GM23338 (cell line): ENCODE measurements around the gene KCNH8. TPM values are rescaled to one million over a fixed set of nuclear protein-coding genes. Genes with fewer than 3 reads are reported as not detected.

Source experiments
- ATAC-seq: fragments of 200-7000 bp; cut with Tn5 transposase; 3 replicates; pipeline ENCODE4 v1.9.1; 2020
- DNase-seq: peaks from one replicate; pipeline ENCODE4 v3.0.0-alpha.2; 2015; ENCODE audit warnings: low spot score
- H2AFZ ChIP-seq: fragments of 200-600 bp; sonication (generic); 2 replicates; pipeline ENCODE4 v1.8.0; 2016; ENCODE audit warnings: antibody characterized with exemption, mild to moderate bottlenecking, moderate library complexity
- H3F3A ChIP-seq: fragments of 200-600 bp; sonication (generic); replicated peaks from 2 replicates; pipeline ENCODE4 v1.8.0; 2017; ENCODE audit warnings: antibody characterized with exemption, mixed run types, low read depth
- H3K27ac ChIP-seq: fragments of 200-600 bp; sonication (generic); 2 replicates; pipeline ENCODE4 v1.6.1; 2016; ENCODE audit warnings: low read depth
- H3K27me3 ChIP-seq: fragments of 200-600 bp; sonication (generic); 2 replicates; pipeline ENCODE4 v1.8.0; 2016; ENCODE audit warnings: mild to moderate bottlenecking, mixed run types, moderate library complexity; ENCODE audit not compliant: insufficient read depth
- H3K36me3 ChIP-seq: fragments of 200-600 bp; sonication (generic); 2 replicates; pipeline ENCODE4 v1.8.0; 2016; ENCODE audit warnings: mild to moderate bottlenecking; ENCODE audit not compliant: insufficient read depth
- H3K4me1 ChIP-seq: fragments of 200-600 bp; sonication (generic); 2 replicates; pipeline ENCODE4 v1.8.0; 2016; ENCODE audit warnings: mild to moderate bottlenecking, moderate library complexity; ENCODE audit not compliant: insufficient read depth
- H3K4me2 ChIP-seq: fragments of 200-600 bp; sonication (generic); 2 replicates; pipeline ENCODE4 v1.7.1; 2017; ENCODE audit warnings: mixed run types
- H3K4me3 ChIP-seq: fragments of 200-600 bp; sonication (generic); 2 replicates; pipeline ENCODE4 v1.6.1; 2016; ENCODE audit warnings: mixed run types
- H3K79me2 ChIP-seq: fragments of 200-600 bp; sonication (generic); replicated peaks from 2 replicates; pipeline ENCODE4 v1.8.0; 2017; ENCODE audit warnings: mild to moderate bottlenecking; ENCODE audit not compliant: insufficient read depth
- H3K9me2 ChIP-seq: fragments of 200-600 bp; sonication (generic); 2 replicates; pipeline ENCODE4 v1.8.0; 2017; ENCODE audit not compliant: insufficient read depth
- H4K20me1 ChIP-seq: fragments of 200-600 bp; sonication (generic); replicated peaks from 2 replicates; pipeline ENCODE4 v1.8.0; 2017; ENCODE audit warnings: mild to moderate bottlenecking; ENCODE audit not compliant: insufficient read depth
- H3K27ac Mint-ChIP-seq: 2 replicates; pipeline ENCODE4 v1.8.0; 2020; ENCODE audit warnings: inconsistent platforms, mild to moderate bottlenecking, moderate library complexity, mixed read lengths
- H3K27me3 Mint-ChIP-seq: 3 replicates; pipeline ENCODE4 v1.8.0; 2022; ENCODE audit warnings: low read depth, mild to moderate bottlenecking, moderate library complexity, mixed read lengths, inconsistent platforms; ENCODE audit not compliant: insufficient read depth, poor library complexity
- H3K36me3 Mint-ChIP-seq: 3 replicates; pipeline ENCODE4 v1.8.0; 2021; ENCODE audit warnings: low read depth, mild to moderate bottlenecking, inconsistent platforms, moderate library complexity, mixed read lengths
- H3K4me1 Mint-ChIP-seq: 3 replicates; pipeline ENCODE4 v1.8.0; 2020; ENCODE audit warnings: mild to moderate bottlenecking, inconsistent platforms, mixed read lengths
- H3K4me3 Mint-ChIP-seq: 3 replicates; pipeline ENCODE4 v1.8.0; 2021; ENCODE audit warnings: moderate library complexity, mild to moderate bottlenecking, inconsistent platforms, mixed read lengths
- H3K9me3 Mint-ChIP-seq: 3 replicates; pipeline ENCODE4 v1.8.0; 2020; ENCODE audit warnings: moderate library complexity, mild to moderate bottlenecking, inconsistent platforms, mixed read lengths
- EZH2 ChIP-seq: fragments of 200-600 bp; sonication (generic); IDR thresholded peaks from one replicate; pipeline ENCODE4 v1.8.0; 2017; ENCODE audit warnings: antibody characterized with exemption, mild to moderate bottlenecking, low read depth; ENCODE audit not compliant: unreplicated experiment
- JUNB ChIP-seq: IDR thresholded peaks from one replicate; pipeline ENCODE4 v1.6.1; 2016; ENCODE audit warnings: antibody characterized with exemption; ENCODE audit not compliant: unreplicated experiment
- NANOG ChIP-seq: IDR thresholded peaks from 2 replicates; pipeline ENCODE4 v1.6.1; 2016; ENCODE audit warnings: antibody characterized with exemption, borderline replicate concordance
- POLR2AphosphoS5 ChIP-seq: IDR thresholded peaks from 2 replicates; pipeline ENCODE4 v1.6.1; 2016; ENCODE audit warnings: antibody characterized with exemption, low read depth
- ZNF114 ChIP-seq: fragments of 250-450 bp; sonication (Bioruptor Pico); IDR thresholded peaks from 2 replicates; pipeline ENCODE4 v1.5.0; 2020; ENCODE audit warnings: mild to moderate bottlenecking, moderate library complexity
- ZNF331 ChIP-seq: fragments of 250-450 bp; sonication (Bioruptor Pico); IDR thresholded peaks from 2 replicates; pipeline ENCODE4 v1.5.0; 2020; ENCODE audit warnings: low read depth, mild to moderate bottlenecking, moderate library complexity
- polyA plus RNA-seq: library from polyadenylated mRNA; unstranded; fragments of >200 nt; fragmentation: Nextera tagmentation; extraction: Ambion mirVana; gene quantifications from 2 replicates; pipeline ENCODE4 v1.2.1, GENCODE V29; 2016
- total RNA-seq: library from RNA; depleted of rRNA; stranded (reverse); fragments of >200 nt; shearing (Covaris generic); gene quantifications from 2 replicates; pipeline ENCODE4 v1.2.3, GENCODE V29; 2014
- TF ChIP-seq, protein P1 (sequence below): IDR thresholded peaks from one replicate; pipeline ENCODE4 v1.6.1; 2018; ENCODE audit warnings: antibody characterized with exemption; ENCODE audit not compliant: unreplicated experiment
- TF ChIP-seq, protein P2 (sequence below), 2 experiments: fragments of 200-600 bp in 1 of 2; sonication (generic) in 1 of 2; conservative IDR thresholded peaks; 2 replicates each; pipeline versions ENCODE4 v1.5.1 to v1.6.1; 2016 to 2017; ENCODE audit warnings: antibody characterized with exemption in 2 of 2, low read depth in 2 of 2, mild to moderate bottlenecking in 2 of 2, moderate library complexity in 1 of 2
- TF ChIP-seq, protein P3 (sequence below): IDR thresholded peaks from 2 replicates; pipeline ENCODE4 v1.6.1; 2016; ENCODE audit warnings: antibody characterized with exemption

KCNH8 gene
- total and polyA plus RNA-seq, 2 experiments from 2014 or later, result 1.3 to 3.4 TPM

DNA sequence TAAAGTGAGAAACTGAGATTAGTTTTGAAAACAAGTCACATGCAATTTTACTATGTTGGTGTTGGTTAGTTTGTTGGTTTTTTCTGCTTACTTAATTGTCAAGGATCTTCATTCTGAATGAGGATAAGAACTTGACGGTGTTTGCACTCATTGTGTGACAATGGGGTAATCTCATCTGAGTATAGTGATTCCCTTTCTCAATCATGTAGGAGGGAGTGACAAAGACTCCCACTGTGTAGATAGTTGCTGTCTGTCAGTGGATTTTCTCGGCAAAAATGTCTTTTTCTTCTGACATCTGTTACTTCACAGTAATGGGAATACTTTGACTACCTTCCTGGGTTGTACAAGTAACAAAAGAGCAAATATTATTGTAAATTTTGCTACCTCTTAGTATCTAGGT lies 23.5 kb downstream of the KCNH8 start:
- DNase-seq, result no peak
- H4K20me1 ChIP-seq, result no peaks in the 10 kb centered on the region
- no peak for ATAC-seq
- TF ChIP-seq JUNB, result no peak
- no peak for TF ChIP-seq EZH2
- no peak for TF ChIP-seq ZNF114
- no peak for TF ChIP-seq NANOG
- no peak for TF ChIP-seq POLR2AphosphoS5
- H3K27me3 ChIP-seq, result no peaks in the 10 kb centered on the region
- no peaks in the 10 kb centered on the region; the same call in 2 of the 3 replicates for H3K9me3 Mint-ChIP-seq
- H3K9me2 ChIP-seq, result no peaks in the 10 kb centered on the region
- peaks cover 23% of the 10 kb centered on the region for H3K4me1 Mint-ChIP-seq
- H3K4me1 ChIP-seq, result peaks cover 4% of the 10 kb centered on the region; the same call in 1 of the 2 replicates
- no peak overlapping the region for H3K27ac Mint-ChIP-seq
- no peak overlapping the region for H3K4me3 ChIP-seq
- no peaks in the 10 kb centered on the region for H3K36me3 ChIP-seq
- H3K4me2 ChIP-seq, result no peak overlapping the region
- no peak overlapping the region for H3K4me3 Mint-ChIP-seq
- H3K36me3 Mint-ChIP-seq, result no peaks in the 10 kb centered on the region
- no peak overlapping the region for H2AFZ ChIP-seq
- no peak overlapping the region for H3K27ac ChIP-seq
- no peaks in the 10 kb centered on the region for H3K27me3 Mint-ChIP-seq
- no peaks in the 10 kb centered on the region for H3K79me2 ChIP-seq
- no peaks in the 10 kb centered on the region for H3F3A ChIP-seq

DNA sequence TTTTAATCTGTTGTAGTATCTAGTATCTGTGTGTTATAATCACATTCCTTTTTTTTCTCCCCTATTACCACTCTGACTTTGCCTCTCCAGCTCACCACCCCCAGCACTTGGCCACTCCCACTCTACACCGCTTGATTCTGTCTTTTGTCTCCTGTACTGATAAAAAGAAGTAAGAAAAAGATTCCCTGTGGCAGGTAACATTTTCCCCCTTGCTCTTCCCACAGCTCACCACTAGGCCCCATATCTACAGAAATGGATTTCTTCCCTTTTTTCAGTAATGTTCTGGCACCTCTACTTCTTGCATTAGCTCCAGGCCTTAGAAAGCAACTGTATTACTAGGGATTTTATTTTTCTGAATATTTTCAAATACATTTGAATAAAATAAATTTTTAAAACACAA lies 25.6 kb downstream of the KCNH8 start:
- H3K4me1 Mint-ChIP-seq, result peaks cover 31% of the 10 kb centered on the region
- Histone ChIP-seq H3K27ac (no peak overlapping the region), H2AFZ (no peak overlapping the region), H3K4me1 (peaks cover 4% of the 10 kb centered on the region), H3K27me3 (no peaks in the 10 kb centered on the region), H3K79me2 (no peaks in the 10 kb centered on the region), H3F3A (no peaks in the 10 kb centered on the region), H3K36me3 (no peaks in the 10 kb centered on the region), H4K20me1 (no peaks in the 10 kb centered on the region), H3K4me3 (no peak overlapping the region), H3K9me2 (no peaks in the 10 kb centered on the region), H3K4me2 (no peak overlapping the region)
- no peak overlapping the region for H3K4me3 Mint-ChIP-seq
- peak; percentile 98 for ATAC-seq
- H3K9me3 Mint-ChIP-seq, result no peaks in the 10 kb centered on the region; the same call in 2 of the 3 replicates
- TF ChIP-seq ZNF114 (no peak), EZH2 (no peak), ZNF331 (no peak), NANOG (no peak)
- TF ChIP-seq, protein P1, sequence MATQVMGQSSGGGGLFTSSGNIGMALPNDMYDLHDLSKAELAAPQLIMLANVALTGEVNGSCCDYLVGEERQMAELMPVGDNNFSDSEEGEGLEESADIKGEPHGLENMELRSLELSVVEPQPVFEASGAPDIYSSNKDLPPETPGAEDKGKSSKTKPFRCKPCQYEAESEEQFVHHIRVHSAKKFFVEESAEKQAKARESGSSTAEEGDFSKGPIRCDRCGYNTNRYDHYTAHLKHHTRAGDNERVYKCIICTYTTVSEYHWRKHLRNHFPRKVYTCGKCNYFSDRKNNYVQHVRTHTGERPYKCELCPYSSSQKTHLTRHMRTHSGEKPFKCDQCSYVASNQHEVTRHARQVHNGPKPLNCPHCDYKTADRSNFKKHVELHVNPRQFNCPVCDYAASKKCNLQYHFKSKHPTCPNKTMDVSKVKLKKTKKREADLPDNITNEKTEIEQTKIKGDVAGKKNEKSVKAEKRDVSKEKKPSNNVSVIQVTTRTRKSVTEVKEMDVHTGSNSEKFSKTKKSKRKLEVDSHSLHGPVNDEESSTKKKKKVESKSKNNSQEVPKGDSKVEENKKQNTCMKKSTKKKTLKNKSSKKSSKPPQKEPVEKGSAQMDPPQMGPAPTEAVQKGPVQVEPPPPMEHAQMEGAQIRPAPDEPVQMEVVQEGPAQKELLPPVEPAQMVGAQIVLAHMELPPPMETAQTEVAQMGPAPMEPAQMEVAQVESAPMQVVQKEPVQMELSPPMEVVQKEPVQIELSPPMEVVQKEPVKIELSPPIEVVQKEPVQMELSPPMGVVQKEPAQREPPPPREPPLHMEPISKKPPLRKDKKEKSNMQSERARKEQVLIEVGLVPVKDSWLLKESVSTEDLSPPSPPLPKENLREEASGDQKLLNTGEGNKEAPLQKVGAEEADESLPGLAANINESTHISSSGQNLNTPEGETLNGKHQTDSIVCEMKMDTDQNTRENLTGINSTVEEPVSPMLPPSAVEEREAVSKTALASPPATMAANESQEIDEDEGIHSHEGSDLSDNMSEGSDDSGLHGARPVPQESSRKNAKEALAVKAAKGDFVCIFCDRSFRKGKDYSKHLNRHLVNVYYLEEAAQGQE, result no peak
- TF ChIP-seq, protein P2, sequence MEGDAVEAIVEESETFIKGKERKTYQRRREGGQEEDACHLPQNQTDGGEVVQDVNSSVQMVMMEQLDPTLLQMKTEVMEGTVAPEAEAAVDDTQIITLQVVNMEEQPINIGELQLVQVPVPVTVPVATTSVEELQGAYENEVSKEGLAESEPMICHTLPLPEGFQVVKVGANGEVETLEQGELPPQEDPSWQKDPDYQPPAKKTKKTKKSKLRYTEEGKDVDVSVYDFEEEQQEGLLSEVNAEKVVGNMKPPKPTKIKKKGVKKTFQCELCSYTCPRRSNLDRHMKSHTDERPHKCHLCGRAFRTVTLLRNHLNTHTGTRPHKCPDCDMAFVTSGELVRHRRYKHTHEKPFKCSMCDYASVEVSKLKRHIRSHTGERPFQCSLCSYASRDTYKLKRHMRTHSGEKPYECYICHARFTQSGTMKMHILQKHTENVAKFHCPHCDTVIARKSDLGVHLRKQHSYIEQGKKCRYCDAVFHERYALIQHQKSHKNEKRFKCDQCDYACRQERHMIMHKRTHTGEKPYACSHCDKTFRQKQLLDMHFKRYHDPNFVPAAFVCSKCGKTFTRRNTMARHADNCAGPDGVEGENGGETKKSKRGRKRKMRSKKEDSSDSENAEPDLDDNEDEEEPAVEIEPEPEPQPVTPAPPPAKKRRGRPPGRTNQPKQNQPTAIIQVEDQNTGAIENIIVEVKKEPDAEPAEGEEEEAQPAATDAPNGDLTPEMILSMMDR (conservative IDR thresholded peaks at IDR 0.05; ENCODE audit: low read depth in 2 of 2), result peak; percentile 0 to 55; a peak in 2 of 4 replicates
- TF ChIP-seq, protein P3, sequence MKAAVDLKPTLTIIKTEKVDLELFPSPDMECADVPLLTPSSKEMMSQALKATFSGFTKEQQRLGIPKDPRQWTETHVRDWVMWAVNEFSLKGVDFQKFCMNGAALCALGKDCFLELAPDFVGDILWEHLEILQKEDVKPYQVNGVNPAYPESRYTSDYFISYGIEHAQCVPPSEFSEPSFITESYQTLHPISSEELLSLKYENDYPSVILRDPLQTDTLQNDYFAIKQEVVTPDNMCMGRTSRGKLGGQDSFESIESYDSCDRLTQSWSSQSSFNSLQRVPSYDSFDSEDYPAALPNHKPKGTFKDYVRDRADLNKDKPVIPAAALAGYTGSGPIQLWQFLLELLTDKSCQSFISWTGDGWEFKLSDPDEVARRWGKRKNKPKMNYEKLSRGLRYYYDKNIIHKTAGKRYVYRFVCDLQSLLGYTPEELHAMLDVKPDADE, result no peak
- peak overlapping the region; percentile 18 for H3K27ac Mint-ChIP-seq
- H3K27me3 Mint-ChIP-seq, result no peaks in the 10 kb centered on the region
- peak; percentile 74 for DNase-seq
- H3K36me3 Mint-ChIP-seq, result no peaks in the 10 kb centered on the region
